HuH-7.5 (cell line): ENCODE measurements around the gene TRIM4.
"Not testable (repeated sequence)": the region's sequence is repeated elsewhere in the genome, so short reads cannot be mapped to it uniquely, and the experiment has no call there.

Experiments used
- DNase-seq: peaks from one replicate; pipeline ENCODE4 v3.0.0; 2011; ENCODE audit warnings: low spot score

The TRIM4 gene

GRCh38 chr7:99920149-99920548 lies 819 bp upstream of the TRIM4 start:
- DNase-seq, result no peak

DNA sequence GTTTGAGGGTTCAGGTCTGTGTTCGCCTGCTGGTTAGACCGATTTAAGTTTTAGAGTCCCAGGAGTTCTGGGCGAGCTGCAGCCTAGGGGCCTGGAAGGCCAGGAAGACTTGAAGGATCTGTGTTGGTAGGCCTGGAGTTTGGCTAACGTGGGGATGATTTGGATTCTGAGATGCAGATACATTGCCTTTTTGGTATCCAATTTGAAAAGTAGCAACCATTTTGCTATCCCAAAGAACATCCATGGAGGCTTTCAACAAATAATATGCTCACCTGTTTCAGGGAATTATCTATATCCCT lies 433 bp upstream of the TRIM4 start:
- no peak for DNase-seq

DNA sequence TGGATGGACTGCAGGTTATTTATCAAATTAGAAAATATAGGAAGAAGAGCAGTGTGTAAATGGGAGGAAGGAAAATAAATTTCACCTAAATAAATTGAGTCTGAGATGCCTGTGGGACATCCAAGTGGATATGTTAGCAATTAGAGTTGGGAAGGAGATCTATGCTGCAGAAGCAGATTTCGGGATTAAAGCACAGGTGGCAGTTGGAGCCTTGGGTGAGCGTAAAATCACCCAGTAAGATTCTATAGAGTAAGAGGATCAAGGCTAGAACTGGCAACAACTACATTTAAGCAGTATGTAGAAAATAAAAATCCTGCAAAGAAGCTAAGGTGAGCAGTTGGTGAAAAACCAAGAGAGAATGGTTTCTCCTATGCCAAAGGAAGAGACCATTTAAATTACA lies 8.4 kb downstream of the TRIM4 start:
- DNase-seq, result no peak

DNA sequence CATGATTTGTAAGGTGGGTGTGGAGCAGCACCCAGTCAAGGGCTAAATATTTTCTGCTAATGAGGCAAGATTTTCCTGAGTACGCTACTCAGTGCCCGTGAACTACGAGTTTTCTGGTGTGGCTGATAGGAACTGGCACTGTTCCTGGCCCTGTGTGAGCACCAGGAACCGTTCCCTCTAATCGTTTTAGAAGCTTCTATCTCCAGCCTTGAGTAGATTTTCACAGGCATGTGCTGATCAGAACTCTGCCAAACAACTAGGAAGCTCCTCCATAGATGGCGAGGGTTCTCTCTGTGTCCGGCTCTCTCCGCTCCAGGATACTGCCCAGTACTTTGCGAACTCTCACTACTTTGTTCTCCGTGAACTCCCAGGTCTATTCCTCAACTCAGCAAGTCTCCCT lies 17.7 kb downstream of the TRIM4 start:
- DNase-seq, result no peak

DNA sequence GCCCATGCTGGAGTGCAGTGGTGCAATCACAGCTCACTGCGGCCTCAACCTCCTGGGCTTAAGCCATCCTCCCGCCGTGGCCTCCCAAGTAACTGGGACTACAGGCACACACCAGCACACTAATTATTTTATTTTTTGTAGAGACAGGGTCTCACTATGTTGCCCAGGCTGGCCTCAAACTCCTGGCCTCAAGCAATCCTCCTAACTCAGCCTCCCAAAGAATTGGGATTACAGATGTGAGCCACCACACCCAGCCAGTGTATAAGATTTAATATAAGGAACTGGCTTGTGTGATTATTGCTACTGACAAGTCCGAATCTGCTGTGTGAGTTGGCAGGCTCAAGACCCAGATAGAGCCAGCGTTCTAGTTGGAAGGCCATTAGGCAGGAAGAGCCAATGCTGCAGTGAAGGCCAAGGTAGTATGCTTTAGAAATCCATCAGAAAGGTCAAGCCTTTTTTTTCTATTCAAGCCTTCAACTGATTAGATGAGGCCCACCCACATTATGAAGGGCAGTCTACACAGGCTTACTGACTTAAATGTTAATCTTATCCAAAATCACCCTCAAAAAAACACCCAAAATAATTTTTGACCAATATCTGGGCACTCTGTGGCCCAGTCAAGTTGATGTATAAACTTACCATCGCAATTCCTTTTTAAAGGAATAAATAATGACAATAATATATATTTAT lies 19.4 kb downstream of the TRIM4 start:
- no peak for DNase-seq

DNA sequence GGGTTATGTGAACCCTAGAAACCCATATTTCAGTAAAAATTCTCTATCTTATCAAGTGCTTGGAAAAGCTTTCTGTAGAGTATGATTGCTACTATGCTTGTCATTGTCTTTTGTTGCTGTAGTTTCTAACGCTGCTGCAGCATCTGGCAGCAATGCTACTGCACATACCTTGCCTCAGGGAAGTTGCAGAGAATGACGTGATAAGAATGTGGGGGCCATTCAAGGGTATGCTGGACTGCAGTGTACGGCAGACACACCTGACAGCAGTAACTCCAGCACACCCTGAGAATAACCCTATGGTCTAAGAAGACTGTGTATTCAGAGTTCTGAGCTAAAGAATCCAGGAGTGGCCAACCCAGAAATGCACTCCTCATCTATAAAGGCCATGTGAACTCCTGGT lies 20.5 kb downstream of the TRIM4 start:
- DNase-seq, result no peak

- DNase-seq, result no peak
Measured at GRCh38 chr7:99898023-99898357, 21.3 kb downstream of the TRIM4 start.

DNA sequence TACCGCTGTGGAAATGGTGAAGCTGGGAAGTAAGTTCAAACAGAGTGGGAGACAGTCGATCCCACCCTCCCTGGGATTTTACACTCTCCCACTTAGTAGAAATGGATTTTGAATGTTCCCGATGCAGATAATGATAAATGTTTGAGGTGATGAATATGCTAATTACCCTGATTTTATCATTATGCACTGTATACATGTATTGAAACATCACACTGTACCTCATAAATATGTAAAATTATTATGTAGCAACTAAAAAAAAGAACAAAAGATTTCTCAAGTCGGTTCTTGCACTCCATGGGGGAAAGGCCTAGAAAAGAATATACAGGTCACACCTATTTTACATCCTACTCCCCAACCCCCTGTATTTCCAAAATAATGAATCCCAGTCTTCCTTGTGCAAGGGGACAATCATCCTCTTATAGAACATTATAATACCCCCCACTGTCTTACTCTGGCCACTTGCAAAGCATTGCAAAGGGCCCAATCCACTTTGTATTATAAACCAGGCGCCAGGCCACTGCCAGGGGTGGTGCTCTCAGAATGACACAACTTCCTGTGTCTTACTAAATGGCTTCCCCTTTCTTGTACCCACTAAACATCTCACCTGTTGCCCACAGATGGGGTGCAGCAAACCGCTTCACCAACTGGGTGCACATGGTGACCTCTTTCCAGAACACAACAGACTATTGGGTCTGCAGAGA lies 21.9 kb downstream of the TRIM4 start:
- DNase-seq, result no peak

- DNase-seq, result no peak
Measured at GRCh38 chr7:99894738-99895137, 24.6 kb downstream of the TRIM4 start.

- DNase-seq, result no peak
Measured at GRCh38 chr7:99893280-99893679, 26.1 kb downstream of the TRIM4 start.

GRCh38 chr7:99890348-99890747 lies 29.0 kb downstream of the TRIM4 start:
- DNase-seq, result not testable (repeated sequence)

DNA sequence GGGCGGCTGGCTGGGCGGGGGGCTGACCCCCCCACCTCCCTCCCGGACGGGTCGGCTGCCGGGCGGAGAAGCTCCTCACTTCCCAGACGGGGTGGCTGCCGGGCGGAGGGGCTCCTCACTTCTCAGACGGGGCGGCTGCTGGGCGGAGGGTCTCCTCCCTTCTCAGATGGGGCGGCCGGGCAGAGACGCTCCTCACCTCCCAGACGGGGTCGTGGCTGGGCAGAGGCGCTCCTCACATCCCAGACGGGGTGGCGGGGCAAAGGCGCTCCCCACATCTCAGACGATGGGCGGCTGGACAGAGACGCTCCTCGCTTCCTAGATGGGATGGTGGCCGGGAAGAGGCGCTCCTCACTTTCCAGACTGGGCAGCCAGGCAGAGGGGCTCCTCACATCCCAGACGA lies 31.0 kb downstream of the TRIM4 start:
- not testable (repeated sequence) for DNase-seq

GRCh38 chr7:99881370-99881769 lies 38.0 kb downstream of the TRIM4 start:
- no peak for DNase-seq

GRCh38 chr7:99876933-99877332 lies 42.4 kb downstream of the TRIM4 start, which contains the start of gene OR2AE1:
Gene OR2AE1, minus strand, starts transcription at chr7:99877033. Its CDS starts 0 bp downstream, at chr7:99877033.
- DNase-seq, result no peak

DNA sequence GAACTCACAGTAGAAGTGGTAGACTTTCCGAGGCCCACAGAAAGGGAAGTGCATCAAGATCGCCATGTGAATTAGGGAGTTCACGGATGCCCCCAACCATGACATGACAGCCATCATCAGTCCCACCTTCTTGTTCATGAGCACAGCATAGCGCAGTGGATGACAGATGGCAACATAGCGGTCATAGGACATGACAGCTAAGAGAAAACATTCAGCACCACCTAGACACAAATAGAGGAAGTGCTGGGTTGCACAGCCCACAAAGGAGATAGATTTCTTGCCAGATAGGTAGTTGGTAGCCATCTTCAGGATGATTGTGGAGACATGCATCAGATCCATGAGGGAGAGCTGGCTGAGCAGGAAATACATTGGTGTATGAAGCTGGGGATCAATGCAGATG lies 42.8 kb downstream of the TRIM4 start:
- no peak for DNase-seq

- DNase-seq, result no peak
Measured at GRCh38 chr7:99868246-99868645, 51.1 kb downstream of the TRIM4 start.

- not testable (repeated sequence) for DNase-seq
Measured at GRCh38 chr7:99867477-99867876, 51.9 kb downstream of the TRIM4 start.

DNA sequence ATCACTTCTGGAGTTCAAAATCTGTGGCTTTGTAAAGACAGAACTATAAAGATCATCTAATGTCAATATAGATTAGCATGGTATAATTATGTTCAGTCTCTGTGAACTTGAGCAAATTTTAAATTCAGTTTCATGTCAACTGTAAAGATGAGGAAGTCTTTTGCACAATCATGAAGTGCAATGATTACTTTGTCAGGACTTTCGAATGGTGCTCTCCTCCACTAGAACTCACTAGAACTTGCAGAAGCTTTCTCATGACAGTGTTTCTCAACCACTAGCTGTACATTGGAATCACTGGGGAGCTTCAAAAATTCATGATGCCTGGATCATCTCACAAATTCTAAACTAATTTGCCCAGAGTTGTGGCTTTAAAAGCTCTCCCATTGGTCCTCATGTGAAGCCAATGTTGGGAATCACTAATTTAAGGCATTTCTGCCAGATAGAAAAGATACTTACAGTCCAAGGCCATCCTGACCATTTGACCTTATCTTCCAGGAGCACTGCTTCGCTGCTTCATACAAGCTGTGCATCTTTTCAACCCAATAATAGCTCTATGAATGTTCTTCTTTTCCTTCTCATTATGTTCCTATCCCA lies 55.4 kb downstream of the TRIM4 start:
- DNase-seq, result no peak

- DNase-seq, result peak; percentile 62
Measured at GRCh38 chr7:99860281-99861127, 58.8 kb downstream of the TRIM4 start.

DNA sequence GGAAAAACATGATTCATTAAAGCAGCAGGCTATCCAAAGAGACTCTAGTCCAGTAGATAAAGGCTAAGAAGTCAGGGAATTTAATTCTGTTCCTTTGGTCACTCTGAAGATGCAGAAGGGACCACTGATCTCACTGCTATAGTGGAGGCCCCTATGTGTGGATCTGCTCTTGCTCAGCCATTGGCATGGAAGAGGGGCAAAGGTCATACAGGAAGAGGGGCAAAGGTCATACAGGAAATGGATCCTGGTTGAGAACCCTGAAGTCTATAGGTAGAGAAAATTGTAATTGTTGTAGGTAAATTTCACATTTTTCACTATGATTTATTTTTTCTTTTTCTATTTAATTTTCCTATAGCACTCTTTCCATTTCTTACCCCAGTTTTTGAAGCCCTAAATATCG lies 64.1 kb downstream of the TRIM4 start:
- DNase-seq, result no peak

DNA sequence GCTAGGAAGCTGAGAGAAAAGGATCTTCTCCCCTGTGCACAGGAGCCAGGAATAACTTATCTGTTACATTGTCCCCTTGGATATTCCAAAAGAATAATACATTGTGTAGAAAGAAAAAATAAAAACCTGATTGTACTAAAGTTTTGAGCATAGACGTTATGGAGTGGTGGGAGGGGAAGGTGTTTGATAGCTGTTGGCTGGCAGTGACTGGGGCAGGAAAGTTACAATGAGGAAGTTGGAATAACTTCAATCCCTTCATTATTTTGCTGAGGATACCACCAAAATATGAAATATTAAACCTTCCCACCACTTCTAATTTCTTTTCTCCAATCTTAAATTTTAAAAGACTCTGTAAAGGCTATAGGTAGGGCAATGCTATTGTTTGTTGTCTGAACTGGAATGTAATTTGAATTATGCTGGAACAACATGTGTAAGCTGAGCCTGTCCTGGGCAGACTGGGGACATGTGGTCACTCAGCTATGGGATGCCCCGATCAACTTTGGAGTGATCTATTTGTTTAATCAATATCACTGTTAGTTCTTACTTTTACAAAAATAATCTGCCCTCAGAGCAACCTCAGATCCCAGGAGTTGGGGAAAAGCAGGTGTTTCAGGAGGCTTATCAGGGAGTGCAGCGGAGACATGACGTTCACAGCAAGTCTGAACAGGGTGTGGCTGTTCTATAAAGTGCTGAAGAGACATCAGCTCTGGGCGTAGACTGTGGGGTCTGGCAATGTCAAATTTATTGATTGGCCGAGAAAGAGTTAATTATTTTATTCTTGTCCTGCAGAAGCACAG lies 70.7 kb downstream of the TRIM4 start:
- no peak for DNase-seq

GRCh38 chr7:99844328-99844727 lies 75.0 kb downstream of the TRIM4 start:
- no peak for DNase-seq
